ENCODE results near the gene HNRNPL.

The HNRNPL gene

DNA sequence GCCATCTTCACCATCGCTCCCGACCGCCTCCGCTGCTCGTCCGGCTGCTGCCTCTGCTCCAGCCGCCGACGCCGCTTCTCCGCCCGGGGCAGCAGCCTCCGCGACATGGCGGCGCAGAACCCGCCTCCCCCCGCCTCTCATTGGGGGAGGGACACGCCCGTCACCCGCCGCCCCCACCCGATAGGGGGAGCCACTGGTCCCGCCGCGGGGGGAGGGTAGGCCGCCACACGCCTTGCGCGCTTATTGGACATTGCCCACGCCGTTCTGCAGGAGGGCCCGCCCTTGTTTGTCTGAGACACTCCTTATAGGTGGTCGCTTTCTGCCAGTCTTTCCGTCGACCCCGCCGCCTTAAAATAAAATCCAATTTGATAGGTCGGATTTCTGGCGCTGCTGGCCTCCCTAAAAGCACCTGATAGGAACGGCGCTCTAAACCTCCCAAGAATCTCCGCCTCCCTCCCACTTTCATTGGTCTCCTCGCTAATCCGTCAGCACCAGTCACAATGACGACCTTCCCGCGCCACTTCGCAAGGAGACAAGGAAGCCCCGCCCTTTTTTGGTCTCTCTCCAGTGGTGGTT, at the start of gene HNRNPL:
Gene HNRNPL (minus strand): TSS at position 127 of the 576 bp plus-strand sequence. CDS start 20 bp downstream, at position 107.
- peak; percentile 99 for DNase-seq
- Histone ChIP-seq H3K27me3 (ENCODE audit: insufficient read depth, low read depth, severe bottlenecking) (no peaks in the 10 kb centered on the region), H3K27ac (peak within 1 kb of the TSS; percentile 99), H3K36me3 (peaks cover 44% of the 10 kb centered on the region), H3K4me3 (ENCODE audit: low read depth, low read length) (peak within 1 kb of the TSS; percentile 74), H3K9me3 (ENCODE audit: severe bottlenecking) (no peaks in the 10 kb centered on the region)
- TF ChIP-seq, protein P1, sequence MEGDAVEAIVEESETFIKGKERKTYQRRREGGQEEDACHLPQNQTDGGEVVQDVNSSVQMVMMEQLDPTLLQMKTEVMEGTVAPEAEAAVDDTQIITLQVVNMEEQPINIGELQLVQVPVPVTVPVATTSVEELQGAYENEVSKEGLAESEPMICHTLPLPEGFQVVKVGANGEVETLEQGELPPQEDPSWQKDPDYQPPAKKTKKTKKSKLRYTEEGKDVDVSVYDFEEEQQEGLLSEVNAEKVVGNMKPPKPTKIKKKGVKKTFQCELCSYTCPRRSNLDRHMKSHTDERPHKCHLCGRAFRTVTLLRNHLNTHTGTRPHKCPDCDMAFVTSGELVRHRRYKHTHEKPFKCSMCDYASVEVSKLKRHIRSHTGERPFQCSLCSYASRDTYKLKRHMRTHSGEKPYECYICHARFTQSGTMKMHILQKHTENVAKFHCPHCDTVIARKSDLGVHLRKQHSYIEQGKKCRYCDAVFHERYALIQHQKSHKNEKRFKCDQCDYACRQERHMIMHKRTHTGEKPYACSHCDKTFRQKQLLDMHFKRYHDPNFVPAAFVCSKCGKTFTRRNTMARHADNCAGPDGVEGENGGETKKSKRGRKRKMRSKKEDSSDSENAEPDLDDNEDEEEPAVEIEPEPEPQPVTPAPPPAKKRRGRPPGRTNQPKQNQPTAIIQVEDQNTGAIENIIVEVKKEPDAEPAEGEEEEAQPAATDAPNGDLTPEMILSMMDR (IDR thresholded peaks at IDR 0.05; ENCODE audit: low read depth, low read length), result peak; percentile 42; the same call in 1 of the 2 replicates

DNA sequence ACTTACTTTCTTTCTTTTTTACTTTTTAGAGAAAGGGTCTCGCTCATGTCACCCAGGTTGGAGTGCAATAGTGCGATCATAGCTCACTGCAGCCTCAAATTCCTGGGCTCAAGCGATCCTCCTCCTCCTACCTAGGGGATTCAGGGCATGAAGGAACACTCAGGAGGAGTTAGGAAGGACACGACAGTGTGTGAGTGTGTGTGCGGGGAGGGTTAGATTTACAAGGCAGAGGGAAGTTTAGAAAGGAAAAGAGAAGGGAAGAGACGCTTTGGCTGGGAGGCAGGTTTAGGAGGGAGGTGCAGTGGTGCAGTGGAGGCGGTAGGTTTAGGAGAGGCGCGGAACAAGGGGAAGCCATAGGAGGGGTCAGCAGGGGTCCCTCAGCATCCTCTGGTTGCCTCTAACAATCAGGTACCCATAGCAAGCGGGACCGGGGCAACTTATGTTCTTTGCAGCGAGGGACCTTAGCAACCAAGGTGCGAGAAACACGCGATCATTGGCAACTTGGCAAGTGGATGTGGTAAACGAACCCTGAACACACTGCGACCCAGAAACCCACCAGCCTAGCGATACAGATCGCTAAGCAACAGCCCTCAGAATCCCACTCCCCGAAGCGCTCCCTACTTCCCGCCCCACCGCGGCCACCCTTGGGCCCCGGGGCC, 49.1 kb upstream of the HNRNPL start:
- no peak for DNase-seq
- Histone ChIP-seq H3K4me3 (ENCODE audit: low read depth, low read length) (peak overlapping the region; percentile 71), H3K9me3 (ENCODE audit: severe bottlenecking) (no peaks in the 10 kb centered on the region), H3K36me3 (no peaks in the 10 kb centered on the region), H3K27me3 (ENCODE audit: insufficient read depth, low read depth, severe bottlenecking) (no peaks in the 10 kb centered on the region), H3K27ac (no peak overlapping the region)
- TF ChIP-seq, protein P1 (IDR thresholded peaks at IDR 0.05; ENCODE audit: low read depth, low read length), result no peak

DNA sequence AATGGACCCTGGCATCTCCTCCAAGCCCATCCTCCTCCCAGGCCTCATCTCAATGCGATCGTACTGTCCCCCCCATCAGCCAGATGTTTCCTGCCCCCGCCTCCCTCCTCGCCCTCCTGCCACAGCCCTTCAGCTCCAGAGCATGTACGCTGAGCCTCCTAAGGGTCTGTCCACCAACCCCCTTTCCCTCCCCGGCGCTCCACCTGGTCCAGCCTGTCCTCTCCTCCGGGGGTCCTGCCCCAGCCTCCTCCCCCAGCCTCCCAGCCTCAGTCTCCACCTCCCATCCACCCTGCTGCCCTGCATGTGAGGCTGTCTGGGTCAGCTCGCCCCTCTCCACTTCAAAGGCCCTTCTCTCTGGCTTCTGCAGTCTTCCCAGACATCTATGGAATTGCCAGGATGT, 45.2 kb upstream of the HNRNPL start:
- Histone ChIP-seq H3K4me3 (ENCODE audit: low read depth, low read length) (no peak overlapping the region), H3K27ac (no peak overlapping the region), H3K27me3 (ENCODE audit: insufficient read depth, low read depth, severe bottlenecking) (no peaks in the 10 kb centered on the region), H3K9me3 (ENCODE audit: severe bottlenecking) (no peaks in the 10 kb centered on the region), H3K36me3 (no peaks in the 10 kb centered on the region)
- TF ChIP-seq, protein P1 (IDR thresholded peaks at IDR 0.05; ENCODE audit: low read depth, low read length), result no peak
- DNase-seq, result no peak

DNA sequence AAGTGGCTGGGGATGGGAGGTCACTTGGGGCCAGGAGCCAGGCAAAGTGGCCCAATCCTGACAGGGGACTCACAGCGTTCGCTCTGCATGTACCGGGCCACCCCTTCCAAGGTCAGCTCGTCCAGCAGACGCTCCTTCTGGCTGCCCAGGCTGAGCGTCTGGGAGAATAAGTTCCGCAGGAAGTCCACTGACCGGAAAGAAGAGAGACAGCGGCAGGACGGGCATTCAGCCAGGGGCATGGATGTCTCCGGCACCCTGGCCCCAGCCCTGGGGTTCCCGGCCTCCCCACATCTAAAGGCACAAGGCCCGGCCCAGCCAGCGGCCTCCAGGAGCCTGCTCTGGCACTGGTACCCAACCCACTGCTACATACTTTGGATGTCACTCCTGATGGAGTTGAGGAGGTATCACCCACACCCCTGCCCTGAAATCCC, 43.6 kb upstream of the HNRNPL start:
- Histone ChIP-seq H3K36me3 (peaks cover 3% of the 10 kb centered on the region; the same call in 1 of the 2 replicates), H3K9me3 (ENCODE audit: severe bottlenecking) (no peaks in the 10 kb centered on the region), H3K27me3 (ENCODE audit: insufficient read depth, low read depth, severe bottlenecking) (no peaks in the 10 kb centered on the region), H3K4me3 (ENCODE audit: low read depth, low read length) (no peak overlapping the region), H3K27ac (peak overlapping the region; percentile 29)
- TF ChIP-seq, protein P1 (IDR thresholded peaks at IDR 0.05; ENCODE audit: low read depth, low read length), result no peak
- peak; percentile 42 for DNase-seq

DNA sequence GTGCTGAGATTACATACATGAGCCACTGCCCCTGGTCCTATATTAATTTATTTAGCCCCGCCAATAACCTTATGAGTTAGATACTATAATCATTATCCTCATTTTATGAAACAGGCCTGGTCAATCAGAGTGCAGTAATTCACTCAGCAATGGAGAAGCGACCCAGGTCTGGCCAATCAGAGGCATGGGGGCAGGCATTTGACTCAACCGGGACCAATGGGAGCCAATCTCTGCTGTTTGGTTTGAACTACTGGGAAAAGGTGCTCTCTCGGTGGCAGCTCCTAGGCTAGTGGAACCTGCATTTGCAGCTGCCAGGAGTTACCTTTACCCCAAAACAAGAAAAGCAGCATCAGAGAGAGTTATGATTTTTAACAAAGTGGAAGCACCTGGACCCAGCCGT, 43.1 kb upstream of the HNRNPL start:
- Histone ChIP-seq H3K27ac (peak overlapping the region; percentile 29), H3K36me3 (peaks cover 3% of the 10 kb centered on the region; the same call in 1 of the 2 replicates), H3K27me3 (ENCODE audit: insufficient read depth, low read depth, severe bottlenecking) (no peaks in the 10 kb centered on the region), H3K9me3 (ENCODE audit: severe bottlenecking) (no peaks in the 10 kb centered on the region), H3K4me3 (ENCODE audit: low read depth, low read length) (no peak overlapping the region)
- peak; percentile 25 for DNase-seq
- TF ChIP-seq, protein P1 (IDR thresholded peaks at IDR 0.05; ENCODE audit: low read depth, low read length), result no peak
